K562 (cell line): ENCODE results near the gene ANKS4B. TPM values are rescaled to one million over a fixed set of nuclear protein-coding genes. Genes with fewer than 3 reads are reported as not detected.

ENCODE experiments used
- CHAMP1 ChIP-seq: fragments of 450-650 bp; IDR thresholded peaks from 2 replicates; pipeline ENCODE4 v1.6.1; 2016; ENCODE audit warnings: mild to moderate bottlenecking
- ETS1 ChIP-seq: conservative IDR thresholded peaks from 2 replicates; pipeline ENCODE4 v1.6.1; 2011; ENCODE audit warnings: low read depth, mild to moderate bottlenecking, low read length; ENCODE audit not compliant: control insufficient read depth
- HDAC1 ChIP-seq, 2 experiments: fragments of 450-650 bp; IDR thresholded peaks; 2 replicates each; pipeline ENCODE4 v1.6.1; 2016 to 2017; ENCODE audit warnings: inconsistent platforms in 1 of 2, mild to moderate bottlenecking in 1 of 2, moderate library complexity in 1 of 2
- HNRNPL ChIP-seq: fragments of 200-400 bp; formaldehyde crosslinking; IDR thresholded peaks from 2 replicates; pipeline ENCODE4 v1.6.1; 2017; ENCODE audit warnings: low read depth, mild to moderate bottlenecking, low read length
- KAT2B ChIP-seq: IDR thresholded peaks from one replicate; pipeline ENCODE4 v1.6.1; 2012; ENCODE audit warnings: low read depth, mild to moderate bottlenecking, control low read depth, inconsistent platforms, low read length, moderate library complexity
- MGA ChIP-seq: fragments of 450-650 bp; IDR thresholded peaks from 2 replicates; pipeline ENCODE4 v1.6.1; 2016; ENCODE audit warnings: mild to moderate bottlenecking, moderate library complexity
- MYC ChIP-seq, 2 experiments: fragments of 250-450 bp in 1 of 2; sonication (Bioruptor Pico) in 1 of 2; IDR thresholded peaks; 2 replicates each; pipeline versions ENCODE4 v1.5.1 to v1.6.1; 2012 to 2021; ENCODE audit warnings: low read depth in 2 of 2, borderline replicate concordance in 1 of 2, improper control_type of control experiment in 1 of 2, low read length in 1 of 2, mild to moderate bottlenecking in 1 of 2, moderate library complexity in 1 of 2
- POLR3G ChIP-seq: IDR thresholded peaks from 2 replicates; pipeline ENCODE4 v1.6.1; 2011; ENCODE audit not compliant: insufficient read length, insufficient replicate concordance; ENCODE audit errors: extremely low read depth
- RHOXF2B ChIP-seq: fragments of 250-450 bp; sonication (Bioruptor Pico); conservative IDR thresholded peaks from 2 replicates; pipeline ENCODE4 v1.5.1; 2021
- SMARCC2 ChIP-seq: fragments of 450-650 bp; IDR thresholded peaks from 2 replicates; pipeline ENCODE4 v1.6.1; 2017; ENCODE audit warnings: antibody characterized with exemption, moderate library complexity, mild to moderate bottlenecking, low read depth
- THAP7 ChIP-seq: fragments of 250-450 bp; sonication (Bioruptor Pico); IDR thresholded peaks from 2 replicates; pipeline ENCODE4 v1.5.0; 2021
- polyA plus RNA-seq, 8 experiments: library from polyadenylated mRNA; depleted of rRNA in 4 of 8; stranded (reverse) in 5 of 8; unstranded in 3 of 8; fragments of >200 nt; fragmentation: Nextera tagmentation in 2 of 8; fragmentation: Illumina TruSeq in 1 of 8; extraction: Ambion mirVana in 2 of 8; extraction: Trizol in 1 of 8; gene quantifications; 2 replicates each; pipeline versions ENCODE4 v1.2.1 to v1.2.3, GENCODE V29; 2011 to 2014; ENCODE audit warnings: inconsistent platforms in 1 of 8, missing spikeins in 1 of 8
- total RNA-seq, 7 experiments: library from RNA; depleted of rRNA in 6 of 7; stranded (reverse); fragments of >200 nt in 6 of 7; fragmentation: Illumina TruSeq in 2 of 7; extraction: Trizol in 2 of 7; gene quantifications; 2 replicates each; pipeline versions ENCODE4 v1.2.1 to v1.2.3, GENCODE V29; 2011 to 2021; ENCODE audit warnings: low replicate concordance in 1 of 7

Gene ANKS4B
- total and polyA plus RNA-seq, 9 of the 15 experiments (the other 6 are each of a cell fraction or from before 2014, with no cell fraction given): not detected

- TF ChIP-seq MGA: no peak
- TF ChIP-seq RHOXF2B: no peak
- TF ChIP-seq POLR3G: no peak
- no peak for TF ChIP-seq HNRNPL
- no peak for TF ChIP-seq KAT2B
- peak; percentile 45; the same call in 1 of the 2 replicates for TF ChIP-seq MYC (IDR thresholded peaks at IDR 0.05; ENCODE audit: low read depth, low read length)
- no peak for TF ChIP-seq MYC (CRISPR knock-in tag; IDR thresholded peaks at IDR 0.05; ENCODE audit: borderline replicate concordance, low read depth)
- no peak for TF ChIP-seq SMARCC2
- no peak for TF ChIP-seq THAP7 (CRISPR knock-in tag)
- no peak for TF ChIP-seq CHAMP1
- TF ChIP-seq ETS1: no peak
- peak in 1 of 2 experiments; percentile 19; a peak in 1 of 4 replicates for TF ChIP-seq HDAC1 (IDR thresholded peaks at IDR 0.05)
Observed at GRCh38 chr16:21302898-21303528, 69.5 kb downstream of the ANKS4B start (continued).
